ENCODE measurements around the gene TRIP6. TPM values are rescaled to one million over a fixed set of nuclear protein-coding genes. Genes with fewer than 3 reads are reported as not detected.
"Not testable (repeated sequence)": the region's sequence is repeated elsewhere in the genome, so short reads cannot be mapped to it uniquely, and the experiment has no call there.

TRIP6 gene
- total RNA-seq, 1 donor from 2014 or later: 13.6 TPM

DNA sequence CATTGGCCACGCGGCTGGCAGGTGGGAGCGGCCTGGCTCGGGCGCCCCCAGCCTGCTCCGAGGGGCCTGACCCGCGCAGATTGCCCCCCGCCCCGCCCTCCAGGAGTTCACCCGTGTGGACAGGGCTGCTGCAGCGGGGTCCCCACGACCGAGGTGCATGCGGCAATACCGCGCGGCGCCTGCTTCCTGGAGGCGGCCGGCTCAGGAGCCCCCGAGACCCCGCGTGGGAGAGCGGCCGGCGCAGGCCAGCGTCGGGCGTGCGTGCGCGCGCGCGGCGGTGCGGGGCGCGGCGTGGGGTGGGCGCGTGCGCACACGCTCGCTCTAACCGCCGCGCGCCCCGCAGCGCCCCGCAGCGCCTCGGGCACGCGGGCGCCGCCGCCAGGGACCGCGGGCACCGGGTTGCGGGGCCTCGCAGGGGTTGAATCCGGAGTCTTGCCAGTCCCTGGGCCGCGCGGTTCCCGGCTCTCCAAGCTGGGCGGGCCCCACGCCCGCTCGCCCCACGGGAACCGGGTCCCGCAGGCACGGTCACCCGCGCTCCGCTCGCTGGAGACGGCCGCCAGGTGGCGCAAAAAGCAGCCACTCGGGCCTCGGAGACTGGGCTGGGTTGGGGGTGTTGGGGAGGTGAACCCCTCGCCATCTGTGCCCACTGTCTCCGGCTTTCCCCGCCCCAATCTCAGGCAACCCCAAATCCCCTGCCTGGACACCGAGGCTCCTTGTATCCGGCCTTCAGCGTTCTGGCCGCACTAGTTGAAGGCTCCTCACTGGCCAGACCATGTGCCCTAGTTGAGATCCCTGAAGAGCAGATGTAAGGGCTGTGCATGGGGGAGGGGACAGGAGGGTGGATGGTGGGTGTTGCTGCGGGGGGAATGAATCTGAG is 29.8 kb downstream of the TRIP6 start:
- DNase-seq (peak; percentile 75), ATAC-seq (peak; percentile 40)
- intact Hi-C loops (cut with micrococcal nuclease): loop anchor here (5.0 kb wide), 1 partner anchor 160 kb away; no protein-coding TSS in a partner anchor

- no peak for ATAC-seq
- DNase-seq: no peak
- intact Hi-C loops (cut with micrococcal nuclease): loop anchor here (5.0 kb wide), 1 partner anchor 159 kb away; no protein-coding TSS in a partner anchor
Observed at GRCh38 chr7:100897772-100898454, 30.7 kb downstream of the TRIP6 start.

DNA sequence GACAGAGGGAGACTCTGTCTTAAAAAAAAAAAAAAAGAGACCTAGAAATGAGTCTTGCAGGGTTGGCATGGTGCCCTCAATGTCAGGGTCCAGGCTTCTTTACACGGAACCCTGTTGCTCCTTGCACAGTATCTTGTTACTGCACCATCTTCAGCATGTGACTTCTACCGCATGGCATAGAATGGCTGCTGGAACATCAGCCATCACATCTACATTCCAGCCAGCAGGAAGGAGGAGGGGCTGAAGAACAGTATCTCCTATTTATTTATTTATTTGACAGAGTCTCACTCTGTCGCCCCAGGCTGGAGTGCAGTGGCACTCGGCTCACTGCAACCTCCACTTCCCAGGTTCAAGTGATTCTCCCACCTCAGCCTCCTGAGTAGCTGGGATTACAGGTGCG is 32.2 kb downstream of the TRIP6 start:
- DNase-seq (no peak), ATAC-seq (no peak)
- intact Hi-C loops (cut with micrococcal nuclease): loop anchor here (5.0 kb wide), 1 partner anchor 158 kb away; no protein-coding TSS in a partner anchor

DNA sequence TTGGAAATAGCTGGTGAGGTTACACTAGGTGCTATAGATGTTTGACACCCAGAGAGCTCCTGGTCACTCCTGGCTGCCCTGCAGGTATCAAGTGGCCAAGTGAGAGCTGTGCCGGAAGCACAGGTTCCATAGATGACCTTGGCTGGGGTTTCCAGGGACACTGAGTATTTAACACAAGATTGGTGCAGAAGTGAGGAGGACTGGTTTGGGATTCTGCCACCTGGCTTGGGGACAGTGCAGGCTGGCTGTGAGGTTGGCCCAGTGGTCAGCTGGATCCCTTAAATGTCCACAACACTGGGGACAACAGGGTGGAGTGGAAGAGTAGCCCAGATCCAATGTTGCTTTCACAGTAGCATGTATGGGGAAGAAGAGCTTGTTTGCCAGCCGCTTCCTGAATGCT is 33.8 kb downstream of the TRIP6 start:
- no peak for DNase-seq
- intact Hi-C loops (cut with micrococcal nuclease): no loop called here
- ATAC-seq: no peak

- no peak for ATAC-seq
- intact Hi-C loops (cut with micrococcal nuclease): no loop called here
- DNase-seq: no peak
Observed at GRCh38 chr7:100901921-100902332, 34.7 kb downstream of the TRIP6 start.

DNA sequence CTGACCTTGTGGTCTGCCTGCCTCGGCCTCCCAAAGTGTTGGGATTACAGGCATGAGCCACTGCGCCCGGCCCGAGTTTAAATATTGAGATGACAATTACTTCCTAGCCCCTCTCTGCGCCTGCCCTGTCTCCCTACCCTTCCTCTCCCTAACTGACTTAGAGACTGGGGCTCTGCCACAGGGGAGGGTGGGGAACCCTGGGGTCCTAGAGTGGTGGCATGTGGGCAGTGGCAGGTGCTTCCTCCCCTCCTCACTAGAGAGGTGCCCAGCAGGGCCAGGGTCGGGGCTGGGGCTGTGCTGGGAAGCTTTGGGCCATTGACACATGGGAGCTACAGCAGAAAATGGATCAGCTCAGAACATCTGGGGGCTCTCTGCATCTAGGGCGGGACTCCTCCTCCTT is 35.5 kb downstream of the TRIP6 start:
- ATAC-seq: no peak
- intact Hi-C loops (cut with micrococcal nuclease): no loop called here
- DNase-seq: no peak

DNA sequence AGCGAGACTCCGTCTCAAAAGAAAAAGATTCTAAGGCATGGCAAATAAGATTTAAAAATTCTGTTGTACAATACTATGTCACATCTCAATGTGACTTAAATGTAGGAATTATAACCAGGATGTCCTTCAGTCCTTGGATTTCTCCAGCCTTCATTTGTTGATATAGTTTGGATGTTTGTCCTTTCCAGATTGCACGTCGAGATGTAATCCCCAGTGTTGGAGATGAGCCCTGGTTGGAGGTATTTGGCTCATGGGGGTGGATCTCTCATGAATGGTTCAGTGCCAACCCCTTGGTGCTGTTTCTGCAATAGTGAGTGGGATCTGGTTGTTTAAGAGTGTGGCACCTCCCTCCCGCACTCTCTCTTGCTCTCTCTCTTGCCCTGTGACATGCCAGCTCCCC is 41.3 kb downstream of the TRIP6 start:
- ATAC-seq: no peak
- intact Hi-C loops (cut with micrococcal nuclease): no loop called here
- no peak for DNase-seq

- ATAC-seq; intact Hi-C loops (cut with micrococcal nuclease): not testable (repeated sequence)
Observed at GRCh38 chr7:100910443-100910842, 43.3 kb downstream of the TRIP6 start.

GRCh38 chr7:100911484-100911883 is 44.3 kb downstream of the TRIP6 start:
- intact Hi-C loops (cut with micrococcal nuclease): no loop called here
- no peak for DNase-seq
- no peak for ATAC-seq

More at GRCh38 chr7:100910443-100910842, 43.3 kb downstream of the TRIP6 start:
- not testable (repeated sequence) for DNase-seq

GRCh38 chr7:100914208-100914878 is 47.2 kb downstream of the TRIP6 start:
- ATAC-seq (peak; percentile 21), DNase-seq (no peak)
- intact Hi-C loops (cut with micrococcal nuclease): no loop called here

- no peak for DNase-seq
- no peak for ATAC-seq
Observed at GRCh38 chr7:100914879-100915447, 47.8 kb downstream of the TRIP6 start.

GRCh38 chr7:100919335-100919734 is 52.1 kb downstream of the TRIP6 start:
- DNase-seq; ATAC-seq; intact Hi-C loops (cut with micrococcal nuclease): not testable (repeated sequence)

More at GRCh38 chr7:100914879-100915447, 47.8 kb downstream of the TRIP6 start:
- intact Hi-C loops (cut with micrococcal nuclease): no loop called here

DNA sequence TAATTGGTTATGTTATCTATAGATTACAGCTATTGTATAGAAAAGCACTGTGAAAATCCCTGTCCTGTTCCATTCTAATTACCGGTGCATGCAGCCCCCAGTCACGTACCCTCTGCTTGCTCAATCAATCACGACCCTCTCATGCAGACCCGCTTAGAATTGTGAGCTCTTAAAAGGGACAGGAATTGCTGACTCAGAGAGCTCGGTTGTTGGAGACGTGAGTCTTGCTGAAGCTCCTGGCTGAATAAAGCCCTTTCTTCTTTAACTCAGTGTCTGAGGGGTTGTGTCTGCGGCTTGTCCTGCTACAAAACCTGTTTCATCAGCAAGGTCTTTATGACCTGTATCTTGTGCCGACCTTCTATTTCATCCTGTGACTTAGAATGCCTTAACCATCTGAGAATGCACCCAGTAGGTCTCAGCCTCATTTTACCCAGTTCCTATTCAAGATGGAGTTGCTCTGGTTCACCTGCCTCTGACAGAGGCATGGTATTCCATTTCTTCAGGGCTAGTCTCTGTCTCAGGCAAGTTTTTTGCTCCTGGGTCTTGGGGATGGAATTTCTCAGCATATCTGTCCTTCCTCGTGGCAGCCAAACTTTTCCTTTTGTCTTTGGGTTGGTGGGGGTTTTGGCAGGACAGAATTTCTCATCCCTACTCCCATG is 52.7 kb downstream of the TRIP6 start:
- ATAC-seq; DNase-seq; intact Hi-C loops (cut with micrococcal nuclease): not testable (repeated sequence)

DNA sequence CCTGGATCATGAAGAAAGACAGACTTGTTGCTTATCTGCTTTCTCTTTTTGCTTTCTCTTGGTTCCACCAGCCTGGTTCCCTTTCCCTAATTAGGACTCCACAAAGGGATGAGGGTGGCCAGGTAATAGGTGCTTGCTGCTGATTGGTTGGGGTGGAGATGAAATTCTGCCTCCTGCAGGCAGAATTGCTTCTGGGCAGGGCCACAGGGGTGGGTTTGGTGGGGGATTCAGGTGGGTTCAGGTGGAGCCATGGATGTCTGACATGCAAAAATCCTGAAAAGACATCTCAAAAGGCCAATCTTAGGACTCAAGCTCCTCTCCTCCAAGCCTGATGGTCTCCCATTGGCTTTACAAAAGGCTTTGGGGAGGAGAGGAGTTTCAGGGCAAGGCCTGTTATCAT is 53.9 kb downstream of the TRIP6 start:
- no peak for ATAC-seq
- DNase-seq: no peak
- intact Hi-C loops (cut with micrococcal nuclease): no loop called here

Small RNAs within 50 kb of the gene (microRNA-seq; reads per million reads assigned to microRNA genes)
- gene MIR6875 (ENCODE audit: borderline number of aligned reads): not detected

Other genes with a start within 250 kb of the TRIP6 start
- gene TFR2, start 225.8 kb upstream of the TRIP6 start, total RNA-seq: not detected
- not detected for gene ACTL6B, start 210.9 kb upstream of the TRIP6 start, total RNA-seq
- gene GNB2, start 193.6 kb upstream of the TRIP6 start, total RNA-seq: 112 TPM
- 29.4 TPM for gene GIGYF1, start 173.1 kb upstream of the TRIP6 start, total RNA-seq
- gene POP7, start 161.3 kb upstream of the TRIP6 start, total RNA-seq: 30.0 TPM
- gene EPO, start 146.9 kb upstream of the TRIP6 start, total RNA-seq: not detected
- not detected for gene ZAN, start 133.8 kb upstream of the TRIP6 start, total RNA-seq
- gene EPHB4, start 39.9 kb upstream of the TRIP6 start, total RNA-seq: 22.7 TPM
- 9.0 TPM for gene SLC12A9, start 14.7 kb upstream of the TRIP6 start, total RNA-seq
- gene SRRT, start 7.7 kb downstream of the TRIP6 start, total RNA-seq: 63.2 TPM
- gene UFSP1, start 22.3 kb downstream of the TRIP6 start, total RNA-seq: 1.9 TPM
- 0.40 TPM for gene ACHE, start 28.5 kb downstream of the TRIP6 start, total RNA-seq
- 0.57 TPM for gene MUC3A, start 82.1 kb downstream of the TRIP6 start, total RNA-seq
- gene MUC12, start 102.2 kb downstream of the TRIP6 start, total RNA-seq: not detected
- gene MUC17, start 152.7 kb downstream of the TRIP6 start, total RNA-seq: not detected
- gene TRIM56, start 218.1 kb downstream of the TRIP6 start, total RNA-seq: 16.6 TPM